HL-60 (cell line): Measurements from ENCODE around the gene PRKCD.

Experiments
- GABPA ChIP-seq: IDR thresholded peaks from 2 replicates; pipeline ENCODE4 v1.6.1; 2012; ENCODE audit warnings: low read depth
- POLR2AphosphoS5 ChIP-seq: IDR thresholded peaks from 2 replicates; pipeline ENCODE4 v1.6.1; 2012; ENCODE audit warnings: low read depth
- REST ChIP-seq: IDR thresholded peaks from 2 replicates; pipeline ENCODE4 v1.6.1; 2012; ENCODE audit warnings: low read depth; ENCODE audit not compliant: insufficient replicate concordance
- SPI1 ChIP-seq: IDR thresholded peaks from 2 replicates; pipeline ENCODE4 v1.6.1; 2012; ENCODE audit warnings: low read depth, mild to moderate bottlenecking, borderline replicate concordance
- TF ChIP-seq, protein P1 (sequence below): IDR thresholded peaks from one replicate; pipeline ENCODE4 v1.5.1; 2011; ENCODE audit warnings: low read length, control low read depth, inconsistent platforms; ENCODE audit not compliant: insufficient read depth

DNA sequence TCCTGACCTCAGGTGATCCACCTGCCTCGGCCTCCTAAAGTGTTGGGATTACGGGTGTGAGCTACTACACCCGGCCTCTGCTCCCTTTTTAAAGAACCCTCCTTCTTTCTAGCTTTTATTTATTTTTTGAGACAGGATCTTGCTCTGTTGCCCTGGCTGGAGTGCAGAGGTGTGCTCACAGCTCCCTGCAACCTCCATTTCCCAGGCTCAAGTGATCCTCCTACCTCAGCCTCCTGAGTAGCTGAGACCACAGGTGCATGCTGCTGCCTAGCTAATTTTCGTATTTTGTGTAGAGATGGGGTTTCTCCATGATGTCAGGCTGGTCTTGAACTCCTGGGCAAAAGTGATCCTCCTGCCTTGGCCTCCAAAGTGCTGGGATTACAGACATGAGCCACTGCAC, 60.3 kb downstream of the PRKCD start:
- TF ChIP-seq, protein P1, sequence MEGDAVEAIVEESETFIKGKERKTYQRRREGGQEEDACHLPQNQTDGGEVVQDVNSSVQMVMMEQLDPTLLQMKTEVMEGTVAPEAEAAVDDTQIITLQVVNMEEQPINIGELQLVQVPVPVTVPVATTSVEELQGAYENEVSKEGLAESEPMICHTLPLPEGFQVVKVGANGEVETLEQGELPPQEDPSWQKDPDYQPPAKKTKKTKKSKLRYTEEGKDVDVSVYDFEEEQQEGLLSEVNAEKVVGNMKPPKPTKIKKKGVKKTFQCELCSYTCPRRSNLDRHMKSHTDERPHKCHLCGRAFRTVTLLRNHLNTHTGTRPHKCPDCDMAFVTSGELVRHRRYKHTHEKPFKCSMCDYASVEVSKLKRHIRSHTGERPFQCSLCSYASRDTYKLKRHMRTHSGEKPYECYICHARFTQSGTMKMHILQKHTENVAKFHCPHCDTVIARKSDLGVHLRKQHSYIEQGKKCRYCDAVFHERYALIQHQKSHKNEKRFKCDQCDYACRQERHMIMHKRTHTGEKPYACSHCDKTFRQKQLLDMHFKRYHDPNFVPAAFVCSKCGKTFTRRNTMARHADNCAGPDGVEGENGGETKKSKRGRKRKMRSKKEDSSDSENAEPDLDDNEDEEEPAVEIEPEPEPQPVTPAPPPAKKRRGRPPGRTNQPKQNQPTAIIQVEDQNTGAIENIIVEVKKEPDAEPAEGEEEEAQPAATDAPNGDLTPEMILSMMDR = no peak
- no peak for TF ChIP-seq GABPA
- TF ChIP-seq POLR2AphosphoS5 = peak; percentile 4; the same call in 1 of the 2 replicates
- no peak for TF ChIP-seq REST
- TF ChIP-seq SPI1 = no peak
